Measurements from ENCODE around the gene FUT6.
"Not testable (repeated sequence)": the region's sequence is repeated elsewhere in the genome, so short reads cannot be mapped to it uniquely, and the experiment has no call there.

FUT6 gene

DNA sequence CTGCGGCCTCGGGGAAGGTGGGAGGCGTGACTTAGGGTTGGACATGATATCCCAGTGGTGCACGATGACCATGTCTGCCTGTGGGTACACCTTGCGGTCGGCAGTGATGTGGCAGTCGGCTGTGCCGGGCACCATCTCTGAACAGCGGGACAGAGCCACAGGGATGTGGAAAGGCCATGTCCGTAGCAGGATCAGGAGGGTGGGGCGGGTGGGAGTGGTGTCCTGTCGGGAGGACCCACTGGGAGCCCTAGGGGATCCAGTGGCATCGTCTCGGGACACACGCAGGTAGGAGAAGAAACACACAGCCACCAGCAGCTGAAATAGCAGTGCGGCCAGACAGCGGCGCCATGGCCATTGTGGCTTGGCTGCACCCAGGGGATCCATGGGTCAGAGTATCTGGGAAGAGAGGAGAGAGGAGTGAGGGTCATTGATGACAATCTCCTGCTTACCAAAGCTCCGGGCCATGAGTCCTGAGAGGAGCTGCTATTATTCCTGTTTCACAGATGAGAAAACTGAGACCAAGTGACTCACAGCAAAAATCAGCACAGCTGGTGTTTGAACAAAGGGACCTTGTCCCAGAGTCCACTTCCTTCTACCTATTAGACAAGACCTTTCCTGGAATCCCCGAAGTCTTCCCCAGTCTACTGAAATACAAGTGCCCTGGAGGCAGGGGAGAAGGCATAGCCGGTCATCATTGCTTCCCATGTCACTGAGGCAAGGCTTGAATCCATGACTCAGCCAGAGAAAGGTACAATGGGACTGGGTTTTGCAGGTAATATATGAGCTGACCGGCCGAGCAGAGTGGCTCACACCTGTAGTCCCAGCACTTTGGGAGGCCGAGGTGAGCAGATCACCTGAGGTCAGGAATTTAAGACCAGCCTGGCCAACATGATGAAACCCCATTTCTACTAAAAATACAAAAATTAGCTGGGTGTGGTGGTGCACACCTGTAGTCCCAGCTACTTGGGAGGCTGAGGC, 5.2 kb upstream of the FUT6 start:
- Mint-ChIP-seq H3K27ac (no peak overlapping the region), H3K9me3 (no peaks in the 10 kb centered on the region)

DNA sequence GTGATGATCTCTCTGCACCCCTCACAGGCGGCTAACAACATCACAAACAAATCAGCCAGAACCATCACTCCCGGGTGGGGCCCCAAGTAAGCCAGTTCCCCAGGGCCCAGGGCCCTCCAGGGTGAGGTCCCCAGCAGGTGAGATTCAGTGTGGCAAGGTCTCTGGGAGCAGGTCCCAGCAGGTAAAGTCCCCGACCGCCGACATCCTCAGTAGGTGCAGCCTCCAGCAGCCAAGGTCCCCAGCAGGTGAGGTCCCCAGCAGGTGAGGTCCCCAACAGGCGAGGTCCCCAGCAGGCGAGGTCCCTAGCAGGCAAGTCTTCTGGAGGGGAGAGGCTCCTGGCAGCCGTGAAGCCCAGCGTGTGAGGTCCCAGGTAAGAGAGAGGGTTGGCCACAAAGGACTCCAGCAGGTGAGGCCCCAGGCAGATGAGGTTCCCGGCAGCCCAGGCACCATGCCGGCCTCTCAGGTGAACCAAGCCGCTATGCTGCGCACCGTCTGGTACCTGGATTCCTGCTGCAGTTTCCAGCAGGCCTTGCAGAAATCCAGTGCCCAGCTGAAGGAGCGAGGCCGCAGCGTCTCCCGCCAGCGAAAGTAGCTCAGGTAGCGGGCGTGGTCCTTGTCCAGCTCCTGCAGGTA, 3.9 kb upstream of the FUT6 start:
- ATAC-seq (no peak), DNase-seq (no peak)
- Mint-ChIP-seq H3K4me1 (peaks cover 6% of the 10 kb centered on the region), H3K27me3 (no peaks in the 10 kb centered on the region), H3K27ac (no peak overlapping the region), H3K9me3 (no peaks in the 10 kb centered on the region), H3K36me3 (ENCODE audit: low read depth) (no peaks in the 10 kb centered on the region), H3K4me3 (no peak overlapping the region)

More for the DNA sequence above, 5.2 kb upstream of the FUT6 start:
- no peak overlapping the region for H3K4me3 Mint-ChIP-seq
- no peaks in the 10 kb centered on the region for H3K36me3 Mint-ChIP-seq (ENCODE audit: low read depth)
- H3K27me3 Mint-ChIP-seq, result no peaks in the 10 kb centered on the region
- peaks cover under 1% of the 10 kb centered on the region for H3K4me1 Mint-ChIP-seq
- no peak for DNase-seq
- ATAC-seq, result no peak

DNA sequence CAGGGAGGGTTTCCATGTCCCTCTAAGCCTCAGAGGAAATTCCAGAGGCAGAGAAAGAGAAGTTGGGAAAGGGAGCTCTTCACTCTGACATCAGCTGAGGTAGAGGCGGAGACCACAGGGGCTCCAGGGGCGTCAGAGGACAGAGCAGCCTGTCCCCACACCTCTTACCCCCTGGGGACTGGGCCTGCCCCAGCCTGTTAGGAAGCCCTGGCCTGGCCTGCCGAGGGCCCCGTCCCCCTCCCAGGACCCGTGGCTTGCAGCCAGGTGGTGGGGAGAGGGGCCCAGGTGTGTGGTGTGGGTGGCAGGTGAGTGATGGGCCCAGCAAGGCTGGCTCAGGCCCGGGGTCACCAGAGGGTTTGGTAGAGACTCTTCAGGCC, 2.2 kb upstream of the FUT6 start:
- H3K27me3 Mint-ChIP-seq, H3K4me1 Mint-ChIP-seq, ATAC-seq: not testable (repeated sequence)

DNA sequence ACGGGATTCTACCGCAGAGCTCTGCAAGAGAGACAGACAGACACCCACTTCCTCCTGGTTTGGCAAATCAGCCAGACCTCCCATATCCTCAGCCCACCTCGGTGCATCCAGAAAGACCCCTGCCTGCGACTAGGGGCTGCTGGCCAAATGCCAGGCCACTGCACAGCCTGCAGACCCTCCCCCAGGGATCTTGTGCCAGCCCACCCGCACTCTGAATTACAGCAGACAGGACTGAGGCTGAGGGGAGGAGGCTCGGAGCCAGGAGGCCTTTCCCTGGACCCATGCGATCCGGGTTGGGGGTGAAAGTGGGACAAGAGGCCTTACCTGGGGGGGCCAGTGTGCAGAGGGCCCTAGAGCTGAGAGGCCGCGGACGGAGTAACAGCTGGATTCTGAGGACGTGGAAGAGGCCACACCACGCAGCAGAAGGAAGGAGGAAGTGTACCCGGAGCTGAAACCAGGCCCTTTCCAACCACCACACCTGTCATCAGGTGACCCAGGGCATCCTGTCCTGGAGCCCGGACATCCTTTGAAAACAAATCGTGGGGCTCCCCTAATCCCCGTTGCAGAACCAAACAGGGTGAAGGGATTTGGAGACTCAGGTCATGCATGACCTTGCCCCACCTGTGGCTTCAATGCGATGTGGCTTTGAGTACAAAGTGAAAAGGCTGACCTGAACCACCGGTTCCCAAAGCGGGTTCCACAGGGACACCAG, 993 bp downstream of the FUT6 start:
- ATAC-seq (no peak), DNase-seq (no peak)
- no peak overlapping the region for H3K4me3 Mint-ChIP-seq
- H3K27ac Mint-ChIP-seq, result no peak overlapping the region
- no peaks in the 10 kb centered on the region for H3K9me3 Mint-ChIP-seq
- peaks cover 9% of the 10 kb centered on the region for H3K4me1 Mint-ChIP-seq
- H3K27me3 Mint-ChIP-seq, result peaks cover 4% of the 10 kb centered on the region
- H3K36me3 Mint-ChIP-seq (ENCODE audit: low read depth), result no peaks in the 10 kb centered on the region

More for the DNA sequence above, 2.2 kb upstream of the FUT6 start:
- not testable (repeated sequence) for H3K4me3 Mint-ChIP-seq; H3K36me3 Mint-ChIP-seq (ENCODE audit: low read depth); DNase-seq; H3K9me3 Mint-ChIP-seq; H3K27ac Mint-ChIP-seq

DNA sequence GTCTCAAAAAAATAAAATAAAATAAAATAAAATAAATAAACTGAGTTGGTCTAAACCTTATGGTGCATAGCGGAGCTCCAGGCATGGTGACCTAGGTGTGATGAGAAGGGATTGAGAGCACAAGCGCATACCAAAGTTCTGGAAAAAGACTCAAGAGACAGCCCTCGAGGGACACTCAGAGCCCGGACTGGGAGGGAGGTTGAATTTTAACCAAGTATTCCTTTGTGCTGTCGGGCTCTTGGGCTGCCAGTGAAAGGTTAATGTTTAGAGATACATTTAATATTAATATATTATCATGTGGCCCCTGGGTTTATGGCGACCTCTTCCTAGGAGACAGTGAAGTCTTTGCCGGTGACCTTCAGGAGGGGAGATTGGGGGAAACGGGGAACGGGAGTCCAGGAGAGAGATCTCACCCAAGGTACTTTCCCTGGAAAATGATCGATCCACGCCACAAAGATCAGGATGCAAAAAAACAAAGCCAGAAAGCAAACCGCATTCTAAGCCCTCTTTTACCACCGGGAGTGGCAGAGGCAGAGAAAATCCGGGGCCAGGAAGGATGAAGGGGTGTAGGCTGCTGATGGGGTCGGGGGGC, 1.6 kb downstream of the FUT6 start:
- Mint-ChIP-seq H3K27ac (no peak overlapping the region), H3K4me1 (peaks cover 9% of the 10 kb centered on the region), H3K4me3 (no peak overlapping the region), H3K27me3 (peaks cover 4% of the 10 kb centered on the region), H3K36me3 (ENCODE audit: low read depth) (no peaks in the 10 kb centered on the region), H3K9me3 (no peaks in the 10 kb centered on the region)
- DNase-seq (no peak), ATAC-seq (no peak)

DNA sequence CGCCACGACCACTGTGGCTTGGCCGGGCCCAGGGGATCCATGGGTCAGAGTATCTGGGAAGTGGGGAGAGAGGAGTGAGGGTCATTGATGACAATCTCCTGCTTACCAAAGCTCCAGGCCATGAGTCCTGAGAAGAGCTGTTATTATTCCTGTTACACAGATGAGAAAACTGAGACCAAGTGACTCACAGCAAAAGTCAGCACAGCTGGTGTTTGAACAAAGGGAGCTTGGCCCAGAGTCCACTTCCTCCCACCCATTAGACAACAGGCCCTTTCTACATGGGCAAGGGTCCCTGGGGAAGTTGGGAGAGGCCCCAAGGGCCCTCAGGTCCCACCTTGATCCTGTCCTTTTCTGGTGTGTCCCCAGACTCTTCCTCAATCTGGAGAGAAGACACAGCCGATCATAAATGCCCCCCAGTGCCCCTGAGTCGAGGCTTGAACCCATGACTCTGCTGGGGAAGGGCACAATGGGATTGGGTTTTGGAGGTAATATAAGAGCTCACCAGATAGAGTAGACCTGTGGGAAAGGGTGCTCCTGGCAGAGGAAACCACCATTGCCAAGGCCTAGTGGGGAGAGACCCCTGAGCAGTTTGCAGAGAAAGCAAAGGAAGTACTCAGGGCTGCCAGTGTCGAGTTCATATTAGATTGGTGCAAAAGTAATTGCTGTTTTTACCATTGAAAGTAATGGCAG, 6.8 kb downstream of the FUT6 start:
- no peak for ATAC-seq
- H3K27me3 Mint-ChIP-seq, result peaks cover 9% of the 10 kb centered on the region
- no peaks in the 10 kb centered on the region for H3K36me3 Mint-ChIP-seq (ENCODE audit: low read depth)
- H3K4me3 Mint-ChIP-seq, result no peak overlapping the region
- no peaks in the 10 kb centered on the region for H3K9me3 Mint-ChIP-seq
- no peak for DNase-seq
- H3K27ac Mint-ChIP-seq, result no peak overlapping the region
- peaks cover 13% of the 10 kb centered on the region for H3K4me1 Mint-ChIP-seq

DNA sequence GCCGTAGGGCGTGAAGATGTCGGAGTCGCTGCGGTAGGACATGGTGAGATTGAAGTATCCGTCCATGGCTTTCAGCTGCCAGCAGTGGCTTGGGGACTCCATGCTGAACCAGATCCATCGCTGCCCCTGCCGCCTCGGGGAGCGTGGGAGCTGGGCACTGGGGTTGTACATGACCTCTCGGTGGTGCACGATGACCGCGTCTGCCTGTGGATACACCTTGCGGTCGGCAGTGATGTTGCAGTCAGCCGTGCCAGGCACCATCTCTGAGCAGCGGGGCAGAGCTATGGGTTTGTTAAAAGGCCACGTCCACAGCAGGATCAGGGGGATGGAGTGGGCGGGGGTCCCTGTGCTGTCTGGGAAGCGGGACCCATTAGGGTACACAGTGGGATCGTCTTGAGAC, 7.4 kb downstream of the FUT6 start:
- Mint-ChIP-seq H3K27me3 (peaks cover 6% of the 10 kb centered on the region), H3K9me3 (no peaks in the 10 kb centered on the region), H3K4me1 (peaks cover 13% of the 10 kb centered on the region), H3K4me3 (no peak overlapping the region), H3K27ac (no peak overlapping the region), H3K36me3 (ENCODE audit: low read depth) (no peaks in the 10 kb centered on the region)
- ATAC-seq (no peak), DNase-seq (no peak)

DNA sequence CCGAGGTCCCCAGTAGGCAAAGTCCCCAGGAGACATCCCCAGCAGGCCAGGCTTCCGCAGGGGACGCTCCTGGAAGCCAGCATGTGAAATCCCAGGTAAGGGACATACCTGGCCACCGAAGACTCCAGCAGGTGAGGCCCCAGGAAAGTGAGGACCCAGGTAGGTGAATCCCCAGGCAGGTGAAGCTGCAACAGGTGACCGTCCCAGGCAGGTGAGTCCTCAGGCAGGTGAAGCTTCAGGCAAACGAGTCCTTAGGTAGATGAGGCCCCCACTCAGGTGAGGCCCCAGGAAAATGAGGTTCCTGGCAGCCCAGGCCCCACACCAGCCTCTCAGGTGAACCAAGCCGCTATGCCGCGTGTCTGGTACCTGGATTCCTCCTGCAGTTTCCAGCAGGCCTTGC, 8.3 kb downstream of the FUT6 start:
- ATAC-seq (no peak), DNase-seq (no peak)
- Mint-ChIP-seq H3K27ac (no peak overlapping the region), H3K4me1 (peaks cover 20% of the 10 kb centered on the region), H3K9me3 (no peaks in the 10 kb centered on the region), H3K36me3 (ENCODE audit: low read depth) (no peaks in the 10 kb centered on the region), H3K27me3 (peaks cover 5% of the 10 kb centered on the region), H3K4me3 (no peak overlapping the region)

DNA sequence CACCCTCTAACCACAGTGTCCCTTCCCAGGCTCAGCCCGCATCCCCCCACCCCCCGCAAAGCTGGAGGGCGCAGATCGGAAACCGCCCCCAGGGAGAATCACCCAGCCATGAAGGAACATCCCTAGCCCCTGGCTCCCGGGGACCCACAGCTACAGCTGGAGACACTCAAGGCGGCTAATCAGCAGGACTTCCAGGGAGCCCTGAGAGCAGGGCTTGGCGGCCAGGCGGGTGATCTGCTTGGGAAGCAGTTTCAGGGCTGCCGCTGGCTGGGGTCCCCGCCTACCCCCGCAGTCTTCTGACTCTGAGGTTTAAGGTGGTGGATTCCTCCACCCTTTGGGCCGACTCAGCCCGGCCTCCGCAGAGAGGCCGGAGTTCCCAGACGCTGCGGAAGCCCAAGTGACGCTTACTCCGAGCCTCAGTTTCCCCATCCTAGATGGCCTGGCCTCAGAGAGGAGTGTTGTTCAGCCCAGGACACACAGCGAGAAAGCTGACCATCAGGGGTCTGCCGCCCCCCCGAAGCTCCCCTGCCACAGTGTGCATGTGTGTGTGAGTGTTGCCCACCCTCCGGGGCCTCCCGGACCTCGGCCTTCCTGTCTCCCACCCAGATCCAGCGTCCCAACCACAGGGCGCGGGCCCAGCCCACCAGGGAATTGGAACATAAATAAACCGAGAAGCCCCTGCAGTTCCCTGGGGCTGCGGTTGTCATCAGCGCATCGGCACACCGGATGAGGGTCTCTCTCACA, 9.8 kb downstream of the FUT6 start:
- Mint-ChIP-seq H3K4me3 (peak overlapping the region; percentile 95), H3K36me3 (ENCODE audit: low read depth) (no peaks in the 10 kb centered on the region), H3K27me3 (peaks cover 5% of the 10 kb centered on the region), H3K27ac (peak overlapping the region; percentile 65), H3K9me3 (no peaks in the 10 kb centered on the region), H3K4me1 (peaks cover 20% of the 10 kb centered on the region)
- ATAC-seq (no peak), DNase-seq (no peak)

DNA sequence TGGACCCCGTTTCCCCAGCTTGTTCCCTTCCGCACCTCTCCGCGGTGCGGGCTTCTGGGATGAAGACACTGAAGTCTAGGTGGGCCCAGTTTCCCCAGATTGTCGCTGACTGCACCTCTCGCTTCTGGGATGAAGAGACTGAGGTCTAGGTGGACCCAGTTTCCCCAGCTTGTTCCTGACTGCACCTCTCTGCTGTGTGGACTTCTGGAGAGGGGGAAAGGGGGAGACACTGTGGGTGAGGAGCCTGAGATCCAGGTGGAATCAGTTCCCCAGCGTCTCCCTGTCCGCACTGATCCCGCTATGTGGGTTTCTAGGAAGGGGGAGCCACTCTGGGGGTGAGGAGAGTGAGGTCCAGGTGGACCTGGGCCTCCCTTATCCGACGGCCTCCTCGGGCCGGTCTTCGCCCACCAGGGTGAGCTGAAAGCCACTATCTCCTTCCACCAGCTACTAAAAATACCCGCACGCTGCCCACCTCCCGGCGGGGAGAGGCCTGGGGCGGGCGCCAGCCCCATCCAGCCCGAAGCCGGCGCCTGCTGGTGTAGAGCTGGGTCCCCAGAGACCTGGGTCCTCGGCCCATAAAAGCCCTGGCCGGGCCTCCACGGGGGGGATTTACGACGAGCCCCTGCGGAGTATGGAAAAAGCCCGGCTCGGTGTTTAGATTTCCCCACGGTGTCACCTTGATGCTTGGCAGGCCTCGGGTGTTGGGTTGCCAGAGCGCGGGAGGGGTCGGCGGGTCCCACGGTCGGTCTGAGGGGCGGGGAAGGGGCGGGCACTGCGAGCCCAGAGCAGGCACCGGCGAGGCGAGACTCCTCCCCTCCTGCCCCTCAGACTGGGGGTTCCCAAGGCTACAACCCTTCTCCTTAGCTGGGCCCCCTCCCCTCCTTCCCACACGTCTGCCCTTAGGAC, 10.6 kb downstream of the FUT6 start:
- Mint-ChIP-seq H3K27ac (peak overlapping the region; percentile 99), H3K9me3 (no peaks in the 10 kb centered on the region), H3K4me1 (peaks cover 20% of the 10 kb centered on the region), H3K36me3 (ENCODE audit: low read depth) (no peaks in the 10 kb centered on the region), H3K27me3 (peaks cover 5% of the 10 kb centered on the region), H3K4me3 (peak overlapping the region; percentile 95)
- ATAC-seq (peak; percentile 4), DNase-seq (peak; percentile 64)

DNA sequence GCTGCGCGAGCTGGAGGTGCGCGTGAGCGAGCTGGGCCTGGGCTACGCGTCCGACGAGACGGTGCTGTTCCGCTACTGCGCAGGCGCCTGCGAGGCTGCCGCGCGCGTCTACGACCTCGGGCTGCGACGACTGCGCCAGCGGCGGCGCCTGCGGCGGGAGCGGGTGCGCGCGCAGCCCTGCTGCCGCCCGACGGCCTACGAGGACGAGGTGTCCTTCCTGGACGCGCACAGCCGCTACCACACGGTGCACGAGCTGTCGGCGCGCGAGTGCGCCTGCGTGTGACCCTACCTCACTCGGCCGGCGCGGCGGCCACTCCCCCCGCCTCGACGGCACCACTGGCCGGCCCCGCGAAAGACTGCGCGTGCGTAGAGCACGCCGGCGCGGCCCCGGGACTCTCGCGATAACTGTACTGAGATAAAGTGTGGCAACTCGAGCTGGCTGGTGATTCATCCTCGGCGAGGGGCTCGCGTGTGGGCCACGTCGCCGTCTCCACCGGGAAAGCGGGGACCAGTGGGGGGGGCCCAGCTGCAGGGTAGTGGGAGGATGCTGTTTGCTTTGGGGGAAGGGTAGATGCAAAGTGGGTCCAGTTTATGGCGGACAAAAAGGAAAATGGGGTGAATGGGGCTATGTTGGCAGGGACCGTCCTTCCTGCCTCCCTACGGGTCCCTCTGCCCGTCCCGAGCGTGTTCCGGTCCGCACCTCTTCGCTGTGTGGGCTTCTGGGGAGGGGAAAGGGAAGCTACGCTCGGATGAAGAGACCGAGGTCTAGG, 11.4 kb downstream of the FUT6 start:
- ATAC-seq, result peak; percentile 76
- peaks cover 5% of the 10 kb centered on the region for H3K27me3 Mint-ChIP-seq

DNA sequence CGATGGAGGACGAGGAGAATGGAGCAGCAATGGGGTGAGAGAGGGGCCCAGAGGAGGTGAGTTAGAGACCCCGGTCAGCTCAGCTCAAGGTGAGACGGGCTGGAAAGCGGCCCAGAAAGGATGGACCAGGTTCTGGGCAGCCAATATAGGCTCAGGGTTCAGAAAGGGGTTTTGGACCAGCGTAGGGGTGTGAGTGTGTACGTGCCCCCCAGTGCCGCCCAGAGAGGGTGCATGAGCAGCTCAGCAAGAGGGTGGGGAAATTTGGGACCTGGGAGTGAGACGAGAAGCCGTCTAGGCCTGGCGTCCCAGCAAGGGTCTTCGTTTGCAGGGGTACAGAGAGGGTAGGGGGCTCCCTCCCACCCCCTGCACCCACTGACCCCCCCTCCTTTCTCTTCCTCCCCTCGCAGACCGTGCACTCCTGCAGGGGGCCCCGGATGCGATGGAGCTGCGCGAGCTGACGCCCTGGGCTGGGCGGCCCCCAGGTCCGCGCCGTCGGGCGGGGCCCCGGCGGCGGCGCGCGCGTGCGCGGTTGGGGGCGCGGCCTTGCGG, 12.1 kb downstream of the FUT6 start:
- peak overlapping the region; percentile 95 for H3K4me3 Mint-ChIP-seq
- H3K36me3 Mint-ChIP-seq (ENCODE audit: low read depth), result no peaks in the 10 kb centered on the region
- peak overlapping the region; percentile 93 for H3K27ac Mint-ChIP-seq
- ATAC-seq, result no peak
- H3K27me3 Mint-ChIP-seq, result peaks cover 5% of the 10 kb centered on the region
- peaks cover 20% of the 10 kb centered on the region for H3K4me1 Mint-ChIP-seq
- DNase-seq, result no peak
- H3K9me3 Mint-ChIP-seq, result no peaks in the 10 kb centered on the region

More for the DNA sequence above, 11.4 kb downstream of the FUT6 start:
- H3K9me3 Mint-ChIP-seq, result no peaks in the 10 kb centered on the region
- peak; percentile 95 for DNase-seq
- H3K36me3 Mint-ChIP-seq (ENCODE audit: low read depth), result no peaks in the 10 kb centered on the region
- peak overlapping the region; percentile 95 for H3K4me3 Mint-ChIP-seq
- H3K27ac Mint-ChIP-seq, result peak overlapping the region; percentile 99
- peaks cover 20% of the 10 kb centered on the region for H3K4me1 Mint-ChIP-seq
